GM21390 (cell line): ENCODE results near the gene ZNF730.
A peak's percentile ranks its signal among the peaks of the same experiment; 100 is the strongest.
"Not testable (repeated sequence)": the region's sequence is repeated elsewhere in the genome, so short reads cannot be mapped to it uniquely, and the experiment has no call there.

ENCODE experiments used
- ATAC-seq: cut with Tn5 transposase; IDR thresholded peaks from one replicate; pipeline ENCODE4 v1.9.1; 2021; ENCODE audit not compliant: unreplicated experiment

The ZNF730 gene

GRCh38 chr19:23116802-23117571 lies at the start of gene ZNF730:
ZNF730 (plus strand) TSS chr19:23117025; CDS start chr19:23117174, 149 bp downstream.
- ATAC-seq = peak; percentile 96

DNA sequence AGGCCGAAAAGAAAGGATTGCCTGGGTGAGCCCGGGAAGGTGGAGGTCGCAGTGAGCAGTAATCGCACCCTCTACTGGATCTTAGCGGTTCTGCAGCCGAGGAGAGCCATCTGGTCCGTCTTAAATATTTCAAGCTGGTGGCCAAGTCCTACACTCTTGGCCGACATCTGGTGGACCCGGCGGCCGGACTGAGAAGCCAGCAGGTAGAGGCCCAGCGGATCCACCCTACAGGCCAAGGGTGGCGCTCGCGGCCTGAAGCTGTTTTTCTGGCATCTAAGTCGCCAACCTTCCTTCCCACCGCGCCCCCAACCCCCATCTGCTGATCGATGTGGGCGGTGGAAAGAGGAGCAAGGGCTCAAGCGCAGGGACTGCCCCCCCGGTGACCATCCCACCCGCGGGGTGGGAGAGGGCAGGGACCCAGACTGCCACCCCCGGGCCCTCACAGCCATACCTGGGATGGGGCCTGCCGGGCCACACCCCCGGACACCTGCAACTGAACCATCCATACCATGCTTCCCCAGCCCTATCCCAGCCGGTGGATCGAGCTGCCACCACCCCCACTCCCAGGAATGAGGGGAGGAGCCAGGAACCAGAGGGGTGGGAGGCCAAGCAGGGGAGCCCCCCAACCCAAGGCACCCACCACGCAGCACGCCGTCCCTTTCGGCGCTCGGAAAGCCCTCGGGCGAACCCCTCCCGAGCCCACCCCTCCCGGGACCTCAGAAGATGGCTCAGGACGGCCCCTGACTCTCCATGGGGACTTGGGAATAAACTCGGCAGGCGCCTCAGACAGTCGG lies 46.3 kb upstream of the ZNF730 start:
- ATAC-seq = no peak

GRCh38 chr19:23071147-23071511 lies 45.7 kb upstream of the ZNF730 start:
- no peak for ATAC-seq

- ATAC-seq = peak; percentile 57
Measured at GRCh38 chr19:23075031-23075733, 41.6 kb upstream of the ZNF730 start.

- not testable (repeated sequence) for ATAC-seq
Measured at GRCh38 chr19:23077776-23078175, 39.0 kb upstream of the ZNF730 start.

- ATAC-seq = no peak
Measured at GRCh38 chr19:23093832-23094231, 23.0 kb upstream of the ZNF730 start.

- ATAC-seq = no peak
Measured at GRCh38 chr19:23095418-23095817, 21.4 kb upstream of the ZNF730 start.

DNA sequence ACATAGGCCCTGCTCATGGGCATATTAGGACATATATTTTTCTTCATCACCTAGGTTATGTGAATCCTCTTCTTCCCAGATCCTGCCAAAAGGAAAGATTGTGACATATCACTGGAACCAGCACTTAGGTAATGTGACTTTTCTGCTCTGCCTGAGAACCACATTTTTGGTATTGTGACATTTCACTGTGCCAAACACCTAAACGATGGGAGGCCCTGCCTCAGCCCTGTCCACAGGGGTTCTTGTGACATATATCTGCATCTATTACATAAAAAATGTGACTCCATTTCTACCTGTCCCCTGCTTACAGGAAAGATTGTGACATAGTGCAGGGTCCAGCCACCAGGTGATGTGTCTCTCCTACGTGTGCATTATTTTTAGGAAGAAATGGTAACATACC lies 18.5 kb upstream of the ZNF730 start:
- ATAC-seq = no peak

DNA sequence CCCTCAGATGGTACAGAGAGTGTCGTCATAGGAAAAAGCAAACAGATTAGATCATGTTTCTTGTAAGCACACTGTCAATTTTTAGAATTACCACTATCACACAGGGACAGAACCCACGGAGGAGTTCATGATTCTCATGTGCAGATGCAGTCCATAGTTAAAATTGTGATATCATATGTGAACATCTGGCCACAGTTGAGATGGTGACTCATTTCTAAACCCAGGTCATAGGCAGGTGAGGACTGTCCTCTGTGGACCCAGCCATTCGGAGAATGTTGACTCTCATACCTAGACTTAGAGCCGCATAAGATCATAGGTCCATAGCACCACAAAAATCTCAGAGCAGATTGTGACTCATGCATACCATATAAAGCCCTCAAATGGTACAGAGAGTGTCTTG lies 17.8 kb upstream of the ZNF730 start:
- ATAC-seq = no peak

GRCh38 chr19:23099966-23100365 lies 16.9 kb upstream of the ZNF730 start:
- ATAC-seq = no peak

DNA sequence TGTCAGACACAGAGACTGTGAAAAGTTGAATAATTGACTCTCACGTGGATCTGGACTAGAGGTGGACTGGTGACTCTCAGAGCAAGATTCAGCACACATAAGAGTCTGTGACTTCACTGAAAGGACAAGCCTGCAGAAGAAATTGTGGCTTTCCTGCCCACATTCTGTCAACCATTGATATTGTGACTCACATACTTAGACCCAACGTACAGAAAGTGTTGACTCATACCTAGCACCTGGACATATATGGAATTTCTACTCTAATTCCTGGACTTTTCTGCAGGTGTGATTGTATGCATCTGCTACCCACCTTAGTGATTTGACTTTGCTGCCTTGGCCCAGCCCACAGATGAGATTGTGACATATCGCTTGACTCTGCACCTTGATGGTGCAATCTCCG lies 15.6 kb upstream of the ZNF730 start:
- no peak for ATAC-seq

DNA sequence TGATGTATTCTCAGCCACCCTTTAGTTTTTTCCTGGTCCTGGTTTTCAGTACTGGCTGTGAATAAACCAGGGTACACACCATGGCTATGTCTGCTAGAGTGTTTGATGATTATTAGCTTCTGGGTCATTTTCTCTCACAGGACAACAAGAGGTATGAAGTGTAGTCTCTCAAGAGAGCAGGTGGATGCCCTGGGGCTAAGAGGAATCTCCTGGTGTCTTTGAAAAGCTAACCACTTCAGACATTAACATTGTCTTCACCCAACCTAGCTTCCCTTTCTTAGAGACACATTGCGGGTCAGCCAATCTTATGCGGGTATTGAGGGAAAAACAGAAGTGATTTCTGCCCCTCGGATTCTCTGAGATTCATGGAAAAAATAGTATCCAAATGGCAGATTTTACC lies 1.6 kb downstream of the ZNF730 start:
- ATAC-seq = no peak

GRCh38 chr19:23134211-23134610 lies 17.4 kb downstream of the ZNF730 start:
- ATAC-seq = not testable (repeated sequence)

- ATAC-seq = no peak
Measured at GRCh38 chr19:23145617-23146415, 29.0 kb downstream of the ZNF730 start.

- ATAC-seq = no peak
Measured at GRCh38 chr19:23160766-23161165, 43.9 kb downstream of the ZNF730 start.

DNA sequence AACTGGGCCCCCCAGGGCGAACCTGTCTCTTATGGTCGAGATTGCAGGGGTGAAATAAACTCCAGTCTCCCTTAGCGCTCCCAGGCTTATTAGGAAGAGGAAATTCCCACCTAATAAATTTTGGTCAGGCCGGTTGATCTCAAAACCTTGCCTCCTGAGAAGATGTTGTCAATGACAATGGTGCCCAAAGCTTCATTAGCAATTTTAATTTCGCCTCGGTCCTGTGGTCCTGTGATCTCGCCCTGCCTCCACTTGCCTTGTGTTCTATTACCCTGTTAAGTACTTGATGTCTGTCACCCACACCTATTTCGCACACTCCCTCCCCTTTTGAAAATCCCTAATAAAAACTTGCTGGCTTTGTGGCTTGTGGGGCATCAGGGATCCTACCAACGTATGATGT lies 51.5 kb downstream of the ZNF730 start:
- not testable (repeated sequence) for ATAC-seq

DNA sequence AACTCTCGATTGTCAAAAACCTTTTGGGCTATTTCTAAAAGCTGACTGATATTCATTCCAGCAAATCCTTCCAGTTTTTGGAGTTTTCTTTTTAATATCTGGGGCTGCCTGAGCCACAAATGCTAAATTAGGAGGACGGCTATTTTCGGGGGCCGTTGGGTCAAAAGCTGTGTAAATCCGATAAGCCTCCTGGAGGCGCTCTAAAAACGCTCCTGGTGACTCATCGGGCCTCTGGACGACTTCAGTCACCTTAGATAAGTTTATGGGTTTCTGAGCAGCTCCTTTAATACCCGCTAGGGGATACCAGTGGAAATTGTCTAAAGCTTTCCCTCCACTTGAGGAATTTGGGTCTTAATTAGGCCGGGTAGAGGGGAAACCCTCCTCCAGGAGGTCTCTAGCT lies 66.4 kb downstream of the ZNF730 start:
- no peak for ATAC-seq

- no peak for ATAC-seq
Measured at GRCh38 chr19:23190341-23190740, 73.5 kb downstream of the ZNF730 start.
